ENCODE results near the gene SETBP1.

DNA sequence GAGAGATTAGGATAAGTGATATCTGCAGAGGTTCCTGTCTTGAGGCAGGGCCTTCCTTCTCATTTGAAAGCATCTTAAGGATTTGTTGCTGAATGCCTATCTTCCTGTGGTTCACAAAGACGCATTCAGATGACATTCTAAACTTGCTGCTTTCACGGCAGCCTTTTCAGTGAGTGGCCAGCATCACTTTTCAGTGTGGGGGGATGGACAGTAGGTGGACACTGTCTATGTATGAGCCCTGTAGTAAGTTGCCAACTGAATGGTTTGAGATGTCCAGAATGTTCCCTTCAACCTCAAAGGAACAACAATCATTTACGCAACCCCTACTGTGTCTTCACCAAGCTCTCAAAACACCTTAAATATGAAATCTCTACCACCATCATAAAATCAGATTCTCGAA, 46.6 kb downstream of the SETBP1 start:
- TF ChIP-seq CBX3 (IDR thresholded peaks at IDR 0.05; ENCODE audit: low read depth) (no peak), POLR2A (IDR thresholded peaks at IDR 0.05; ENCODE audit: borderline replicate concordance, extremely low read depth, insufficient read depth, insufficient read length) (no peak), EGR1 (IDR thresholded peaks at IDR 0.05; ENCODE audit: low read depth) (no peak), MAX (IDR thresholded peaks at IDR 0.05) (no peak)
- TF ChIP-seq, protein P1, sequence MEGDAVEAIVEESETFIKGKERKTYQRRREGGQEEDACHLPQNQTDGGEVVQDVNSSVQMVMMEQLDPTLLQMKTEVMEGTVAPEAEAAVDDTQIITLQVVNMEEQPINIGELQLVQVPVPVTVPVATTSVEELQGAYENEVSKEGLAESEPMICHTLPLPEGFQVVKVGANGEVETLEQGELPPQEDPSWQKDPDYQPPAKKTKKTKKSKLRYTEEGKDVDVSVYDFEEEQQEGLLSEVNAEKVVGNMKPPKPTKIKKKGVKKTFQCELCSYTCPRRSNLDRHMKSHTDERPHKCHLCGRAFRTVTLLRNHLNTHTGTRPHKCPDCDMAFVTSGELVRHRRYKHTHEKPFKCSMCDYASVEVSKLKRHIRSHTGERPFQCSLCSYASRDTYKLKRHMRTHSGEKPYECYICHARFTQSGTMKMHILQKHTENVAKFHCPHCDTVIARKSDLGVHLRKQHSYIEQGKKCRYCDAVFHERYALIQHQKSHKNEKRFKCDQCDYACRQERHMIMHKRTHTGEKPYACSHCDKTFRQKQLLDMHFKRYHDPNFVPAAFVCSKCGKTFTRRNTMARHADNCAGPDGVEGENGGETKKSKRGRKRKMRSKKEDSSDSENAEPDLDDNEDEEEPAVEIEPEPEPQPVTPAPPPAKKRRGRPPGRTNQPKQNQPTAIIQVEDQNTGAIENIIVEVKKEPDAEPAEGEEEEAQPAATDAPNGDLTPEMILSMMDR (IDR thresholded peaks at IDR 0.05 in 2 of 3, conservative IDR thresholded peaks at IDR 0.05 in 1 of 3; ENCODE audit: borderline replicate concordance in 1 of 3, insufficient read depth in 1 of 3, low read depth in 2 of 3, low read length in 2 of 3), result no peak
